CD4-positive, alpha-beta T cell treated with Interleukin-15 for 4 hours (primary cell): Measurements from ENCODE around the gene MAN2B2.

Source experiments
- DNase-seq: peaks from one replicate; pipeline ENCODE4 v3.0.0-alpha.2; 2020; ENCODE audit warnings: low spot score

Gene MAN2B2

DNA sequence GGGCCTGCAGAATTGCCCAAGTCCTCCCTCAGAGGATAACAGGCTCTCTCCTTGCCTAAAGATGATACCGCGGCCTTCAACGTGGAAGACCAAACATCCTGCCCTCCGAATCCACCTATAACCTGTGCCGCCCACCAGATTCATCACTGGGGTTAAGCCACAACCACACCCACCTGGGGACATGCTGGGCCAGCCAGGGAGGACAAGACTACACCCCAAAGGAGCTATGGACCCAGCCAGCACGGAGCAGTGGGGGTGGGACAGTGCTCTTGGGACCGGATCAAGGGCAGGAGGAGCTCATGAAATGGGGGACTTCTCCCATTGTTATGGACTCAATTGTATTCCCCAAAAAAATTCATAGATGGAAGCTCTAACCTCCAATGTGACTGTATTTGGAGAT lies 6.8 kb upstream of the MAN2B2 start:
- DNase-seq = no peak

DNA sequence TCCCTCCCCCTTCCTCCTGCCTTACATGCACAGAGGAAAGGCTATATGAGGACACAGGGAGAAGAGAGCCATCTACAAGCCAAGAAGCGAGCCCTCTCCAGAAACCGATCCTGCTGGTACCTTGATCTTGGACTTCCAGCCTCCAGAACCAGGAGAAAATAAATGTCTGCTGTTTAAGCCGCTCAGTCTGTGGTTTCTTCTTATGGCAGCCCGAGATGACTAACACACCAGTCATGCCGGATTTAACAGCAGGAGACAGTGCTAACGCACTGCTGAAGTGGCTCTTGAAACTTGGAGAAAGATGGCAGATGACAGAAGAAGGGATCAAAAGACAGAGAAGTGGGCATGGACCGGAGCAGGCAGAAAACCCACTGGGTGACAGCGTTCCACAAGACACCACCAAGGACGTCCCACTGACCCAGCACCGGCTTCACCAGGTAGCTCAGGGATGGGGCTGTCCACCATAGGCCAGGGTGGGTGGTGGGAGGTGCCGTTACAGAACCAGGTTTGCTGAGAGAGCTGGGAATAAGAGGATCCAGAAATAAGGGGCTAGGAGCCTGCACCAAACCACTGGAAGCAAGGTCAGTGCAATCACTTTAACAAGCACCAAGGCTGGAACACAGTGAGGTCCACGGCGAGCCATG lies 6.2 kb upstream of the MAN2B2 start:
- no peak for DNase-seq

DNA sequence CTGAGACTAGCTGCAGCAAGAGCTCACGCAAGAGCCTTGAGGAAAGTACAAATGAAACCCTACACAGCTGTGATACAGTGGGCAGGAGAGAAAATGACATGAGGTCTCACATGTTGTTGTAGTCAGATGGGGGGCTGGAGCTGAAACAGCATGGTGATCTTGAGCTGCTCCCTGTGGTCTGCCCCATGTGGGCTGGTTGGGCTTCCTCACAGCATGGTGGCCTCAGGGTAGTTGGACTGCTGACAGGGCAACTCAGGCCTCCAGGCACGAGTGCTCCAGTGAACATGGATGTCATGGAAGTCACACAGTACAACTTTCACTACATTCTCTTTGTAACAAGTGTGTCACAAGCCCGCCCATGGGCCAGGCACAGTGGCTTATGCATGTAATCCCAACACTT lies 3.4 kb upstream of the MAN2B2 start:
- DNase-seq = no peak

DNA sequence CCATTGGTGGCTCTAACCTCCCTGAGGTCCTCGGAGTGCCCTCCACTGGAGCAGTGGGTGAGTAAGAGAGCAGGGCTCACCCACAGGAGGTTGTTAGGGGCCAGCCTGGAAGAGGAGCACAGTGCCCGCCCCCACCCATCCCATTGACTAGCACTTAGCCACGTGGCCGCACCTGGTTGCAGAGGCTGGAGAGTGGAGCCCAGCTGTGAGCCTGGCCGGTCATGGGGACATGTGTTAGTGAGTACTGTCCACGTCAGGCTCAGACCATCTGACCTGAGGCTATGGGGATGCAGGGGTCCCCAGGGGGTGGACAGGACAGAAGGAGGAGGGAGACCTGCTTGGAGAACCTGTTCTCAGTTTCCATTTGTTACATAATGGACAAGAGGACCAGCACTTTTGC lies 1.4 kb upstream of the MAN2B2 start:
- no peak for DNase-seq

DNA sequence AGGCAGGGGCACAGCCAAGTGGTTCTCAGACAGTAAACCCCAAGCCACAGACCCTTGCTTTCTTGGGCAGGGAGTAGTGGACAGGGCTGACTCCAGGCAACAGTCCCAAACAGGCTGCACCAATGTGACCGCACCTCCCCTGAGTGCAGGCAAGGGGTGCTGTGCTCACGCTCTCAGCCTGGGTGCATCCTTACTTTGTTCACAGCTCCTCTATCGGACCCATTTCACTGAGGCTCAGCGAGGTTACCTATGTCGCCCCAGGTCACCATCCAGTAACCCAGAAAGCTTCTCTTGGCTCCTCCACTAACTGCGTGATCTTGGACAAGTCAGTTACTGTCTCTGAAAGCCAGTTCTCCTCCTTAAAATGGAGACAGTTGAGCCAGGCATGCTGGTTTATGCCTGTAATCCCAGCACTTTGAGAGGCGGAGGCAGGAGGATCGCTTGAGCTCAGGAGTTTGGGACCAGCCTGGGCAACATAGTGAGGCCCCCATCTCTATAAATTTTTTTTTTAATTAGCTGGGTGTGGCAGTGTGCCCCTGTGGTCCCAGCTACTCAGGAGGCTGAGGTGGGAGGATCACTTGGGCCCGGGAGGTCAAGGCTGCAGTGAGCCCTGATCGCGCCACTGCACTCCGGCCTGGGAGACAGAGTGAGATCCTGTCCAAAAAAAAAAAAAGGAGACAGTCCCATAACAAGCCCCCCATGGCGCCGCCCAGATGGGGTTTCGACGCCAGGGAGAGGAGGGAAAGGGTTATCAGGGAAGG lies 823 bp upstream of the MAN2B2 start:
- DNase-seq = no peak

DNA sequence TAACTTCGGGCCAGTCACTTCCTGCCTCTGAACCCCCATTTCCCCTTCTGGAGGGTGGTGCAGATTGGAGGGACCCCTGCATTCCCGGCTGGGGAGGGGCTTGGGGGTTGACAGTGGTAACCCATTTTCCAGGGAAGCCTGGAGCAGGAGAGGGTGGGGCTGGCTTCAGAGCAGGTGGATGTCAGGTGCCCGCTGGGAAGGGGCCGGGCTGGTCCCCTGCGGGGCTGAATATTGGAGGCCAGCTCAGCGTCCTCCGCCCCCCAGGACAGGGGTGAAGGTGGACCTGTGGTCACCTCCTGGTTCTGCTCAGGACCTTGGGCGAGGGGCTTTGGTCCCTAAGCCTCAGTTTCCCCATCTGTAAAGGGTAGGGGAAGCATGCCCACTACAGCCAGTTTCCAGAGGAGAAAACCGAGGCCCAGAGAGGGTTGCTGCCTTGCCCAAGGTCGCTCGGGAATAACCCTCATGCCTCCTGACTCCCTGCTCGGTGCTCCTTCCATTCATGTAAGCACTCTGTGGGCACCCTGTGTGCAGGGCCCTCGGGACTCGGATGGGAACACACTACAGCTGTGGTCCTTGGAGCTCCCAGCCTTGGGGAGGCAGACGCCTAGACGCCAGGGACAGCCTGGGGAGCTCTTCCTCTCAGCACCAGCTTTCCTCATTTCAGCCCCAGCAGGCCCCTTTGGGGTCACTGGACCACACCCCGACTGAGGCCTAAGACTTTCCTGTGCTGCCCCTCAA lies 683 bp downstream of the MAN2B2 start:
- DNase-seq = no peak

DNA sequence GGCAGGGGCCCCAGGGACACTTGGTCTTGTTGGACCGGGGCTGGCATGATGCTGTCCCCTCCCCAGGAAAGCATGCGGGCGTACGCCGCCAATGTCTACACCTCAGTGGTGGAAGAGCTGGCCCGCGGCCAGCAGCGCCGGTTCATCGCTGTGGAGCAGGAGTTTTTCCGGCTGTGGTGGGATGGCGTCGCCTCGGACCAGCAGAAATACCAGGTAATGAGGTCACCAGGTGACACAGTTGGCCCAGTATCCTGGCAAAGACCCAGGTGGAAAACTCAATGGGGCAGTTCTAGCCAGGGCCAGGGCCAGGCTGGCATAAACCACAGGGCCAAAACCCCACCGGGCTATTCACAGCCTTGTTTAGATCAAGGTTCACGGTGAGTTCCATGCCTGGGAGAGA lies 1.5 kb downstream of the MAN2B2 start:
- no peak for DNase-seq

DNA sequence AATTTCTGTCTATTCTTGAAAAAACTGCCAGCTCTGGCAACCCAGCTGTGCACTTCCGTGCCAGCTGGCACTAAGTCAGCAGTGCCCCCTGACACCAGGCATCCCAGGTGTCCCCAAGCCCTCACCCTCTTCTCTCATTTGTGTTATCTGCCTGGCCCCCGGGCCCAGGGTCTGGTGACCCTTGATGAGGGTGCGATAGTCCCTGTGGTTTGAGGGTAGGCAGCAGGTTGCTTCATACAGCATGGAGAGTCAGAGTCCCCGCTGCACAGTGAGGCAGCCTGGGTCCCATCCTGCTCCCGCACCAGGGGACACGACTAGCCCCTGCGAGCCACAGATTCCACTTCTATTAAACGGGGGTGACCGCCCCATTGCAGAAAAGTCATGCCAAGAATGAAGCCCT lies 1.9 kb downstream of the MAN2B2 start:
- DNase-seq = no peak

DNA sequence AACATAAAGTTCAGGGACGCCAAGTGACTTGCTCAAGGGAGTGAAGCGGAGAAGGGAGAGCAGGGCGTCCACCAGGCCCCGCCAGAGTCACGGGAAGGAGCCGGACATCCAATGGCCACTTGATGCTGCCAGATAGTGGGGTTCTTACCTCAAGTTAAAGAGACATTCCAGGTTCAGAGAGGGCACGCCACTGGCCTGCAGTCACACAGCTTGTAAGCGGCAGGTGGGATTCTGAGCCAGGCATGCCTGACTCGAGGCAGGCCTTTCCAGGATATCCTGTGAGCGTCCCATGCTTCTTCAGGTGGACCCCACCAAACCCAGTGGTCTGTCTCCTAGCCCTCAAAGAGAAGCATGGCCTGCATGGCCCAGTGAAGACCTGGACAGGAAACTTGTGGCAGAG lies 2.4 kb downstream of the MAN2B2 start:
- DNase-seq = no peak

DNA sequence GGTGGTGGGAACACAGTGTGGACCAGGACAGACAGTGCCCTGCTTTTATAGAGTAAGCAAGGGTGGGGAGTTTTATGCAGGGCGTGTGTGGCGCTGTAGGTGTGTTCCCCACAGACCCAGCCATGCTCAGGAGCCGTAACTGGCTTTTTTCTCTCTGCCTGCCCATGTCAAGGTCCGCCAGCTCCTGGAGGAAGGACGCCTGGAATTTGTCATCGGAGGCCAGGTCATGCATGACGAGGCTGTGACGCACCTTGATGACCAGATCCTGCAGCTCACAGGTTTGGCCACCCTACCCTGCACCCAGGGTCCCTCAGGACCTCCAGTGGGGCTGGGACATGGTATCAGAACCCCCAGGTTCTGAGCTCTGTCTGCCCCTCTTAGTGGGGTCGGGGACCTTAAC lies 3.2 kb downstream of the MAN2B2 start:
- no peak for DNase-seq

DNA sequence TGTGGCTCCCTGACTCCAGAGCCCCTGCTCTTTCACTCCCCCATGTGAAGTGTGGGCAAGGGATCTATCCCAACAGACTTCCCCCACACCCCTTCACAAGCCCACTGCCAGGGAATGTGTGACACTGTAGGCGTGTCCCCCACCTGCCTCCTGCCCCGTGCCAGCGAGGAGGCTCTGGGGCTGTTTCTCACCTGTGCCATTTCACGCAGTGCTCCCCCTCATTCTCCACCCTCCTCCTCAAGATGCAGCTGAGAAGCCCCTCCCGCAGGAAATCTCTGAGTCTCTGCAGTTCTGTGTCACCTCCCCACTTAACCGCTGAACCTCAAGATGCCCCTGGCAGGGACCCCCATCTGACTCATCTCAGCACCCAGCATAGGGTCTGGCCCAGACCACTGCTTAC lies 5.4 kb downstream of the MAN2B2 start:
- no peak for DNase-seq

DNA sequence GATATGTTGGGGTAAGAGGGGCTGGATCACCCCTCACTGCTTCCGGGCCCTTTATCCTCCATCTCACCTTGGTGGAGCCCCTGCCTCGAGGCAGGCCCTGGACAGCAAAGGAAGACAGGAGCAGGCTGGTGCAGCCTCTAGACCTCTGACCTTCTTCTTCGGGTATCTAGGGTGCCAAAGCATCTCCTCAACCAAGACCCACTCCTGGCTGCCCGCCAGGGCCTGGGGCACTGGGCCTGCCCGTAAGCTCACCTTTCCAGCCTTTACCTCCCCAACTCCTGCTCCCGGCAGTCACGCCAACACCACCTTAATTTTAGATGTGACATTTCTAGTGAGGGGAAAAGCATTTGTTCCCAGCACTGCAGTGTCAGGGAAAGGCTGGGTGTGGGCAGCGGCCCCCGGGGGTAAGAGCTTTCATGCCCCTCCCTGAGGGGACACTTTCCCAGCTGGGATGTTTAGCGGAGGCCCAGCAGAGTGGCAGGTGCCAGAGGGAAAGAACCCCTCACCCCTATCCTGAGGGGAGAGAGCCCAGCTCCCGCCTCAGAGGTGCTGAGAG lies 6.7 kb downstream of the MAN2B2 start:
- DNase-seq = no peak

DNA sequence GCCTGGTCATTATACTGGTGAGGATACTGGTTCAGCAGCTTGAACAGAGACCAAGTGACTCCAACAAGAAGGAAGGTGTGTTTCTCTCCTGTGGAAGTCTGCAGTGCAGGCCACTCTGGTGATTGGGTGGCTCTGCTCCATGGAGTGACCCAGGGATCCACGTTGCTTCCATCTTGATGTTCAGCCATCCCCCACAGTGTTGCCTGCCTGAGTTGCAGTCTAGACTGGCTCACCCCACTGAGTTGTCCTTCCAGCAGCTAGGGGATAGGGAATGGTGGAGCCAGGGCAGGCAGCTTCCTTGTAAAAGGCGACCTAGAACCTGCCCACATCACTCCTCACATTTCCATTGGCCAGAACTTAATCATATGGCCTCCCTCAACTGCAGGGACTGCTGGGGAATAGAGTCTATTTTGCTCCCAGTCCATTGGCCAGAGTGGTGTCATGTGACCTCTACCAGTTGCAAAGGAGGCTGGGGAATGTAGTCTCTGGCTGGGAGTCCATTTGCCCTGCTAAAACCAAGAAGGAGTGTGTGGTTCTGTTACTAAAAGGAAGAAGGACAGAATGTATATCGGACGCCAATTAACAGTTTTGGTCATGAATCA lies 8.0 kb downstream of the MAN2B2 start:
- DNase-seq = no peak

DNA sequence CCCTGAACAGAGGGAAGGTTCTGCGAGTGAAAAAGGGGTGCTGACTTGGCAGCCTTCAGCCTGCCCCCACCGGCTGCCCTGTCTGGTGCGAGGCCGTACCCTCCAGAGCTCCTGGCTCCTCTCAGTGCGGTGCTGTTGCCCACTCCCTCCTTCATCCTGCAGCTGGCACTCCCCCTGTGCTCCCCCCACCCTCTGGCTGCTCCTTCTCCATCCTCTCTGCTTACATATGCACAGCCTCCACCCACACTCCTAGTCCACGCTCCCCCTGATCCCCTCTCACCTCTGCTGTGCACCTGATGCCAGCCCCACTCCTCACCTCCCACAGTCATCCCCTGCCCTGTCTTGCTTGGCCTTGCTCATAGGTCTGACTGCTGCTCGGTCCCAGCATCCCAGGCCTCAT lies 9.9 kb downstream of the MAN2B2 start:
- DNase-seq = no peak

DNA sequence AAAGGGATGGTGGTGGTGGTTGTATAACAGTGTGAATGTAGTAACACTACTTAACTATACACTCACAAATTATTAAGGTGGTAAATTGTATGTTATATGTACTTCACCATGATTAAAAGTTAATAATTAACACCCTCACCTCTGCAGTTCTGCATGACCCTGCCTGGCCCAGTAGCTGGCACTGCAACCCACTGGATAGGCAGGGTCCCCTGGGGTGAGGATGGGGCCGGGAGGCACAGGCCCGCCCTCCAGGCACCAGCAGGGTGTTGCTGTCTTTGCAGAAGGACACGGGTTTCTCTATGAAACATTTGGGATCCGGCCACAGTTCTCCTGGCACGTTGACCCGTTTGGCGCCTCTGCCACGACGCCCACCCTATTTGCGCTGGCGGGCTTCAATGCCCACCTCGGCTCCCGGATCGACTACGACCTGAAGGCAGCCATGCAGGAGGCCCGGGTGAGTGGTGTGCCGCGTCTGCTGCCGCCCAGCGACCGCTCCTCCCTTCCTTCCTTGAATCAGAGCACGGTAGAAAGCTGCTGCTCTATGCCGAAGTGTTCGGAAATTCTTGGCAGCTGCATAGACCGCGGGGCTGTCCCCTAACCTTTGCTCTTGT lies 11.8 kb downstream of the MAN2B2 start:
- no peak for DNase-seq

DNA sequence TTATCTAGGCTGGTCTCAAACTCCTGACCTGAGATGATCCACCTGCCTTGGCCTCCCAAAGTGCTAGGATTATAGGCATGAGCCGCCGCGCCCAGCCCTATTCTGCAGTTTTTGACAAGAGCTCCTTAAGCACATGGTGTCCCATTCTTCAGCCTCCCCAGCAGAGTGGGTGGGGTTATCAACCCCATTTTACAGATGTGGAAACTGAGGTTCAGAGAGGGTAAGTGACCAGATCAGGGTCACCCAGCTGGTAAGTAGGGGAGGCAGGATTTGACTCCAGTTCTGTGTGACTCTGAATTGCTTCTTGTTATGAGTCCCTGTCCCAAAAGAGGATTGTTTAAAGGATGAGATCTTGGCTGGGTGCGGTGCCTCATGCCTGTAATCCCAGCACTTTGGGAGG lies 14.5 kb downstream of the MAN2B2 start:
- no peak for DNase-seq

DNA sequence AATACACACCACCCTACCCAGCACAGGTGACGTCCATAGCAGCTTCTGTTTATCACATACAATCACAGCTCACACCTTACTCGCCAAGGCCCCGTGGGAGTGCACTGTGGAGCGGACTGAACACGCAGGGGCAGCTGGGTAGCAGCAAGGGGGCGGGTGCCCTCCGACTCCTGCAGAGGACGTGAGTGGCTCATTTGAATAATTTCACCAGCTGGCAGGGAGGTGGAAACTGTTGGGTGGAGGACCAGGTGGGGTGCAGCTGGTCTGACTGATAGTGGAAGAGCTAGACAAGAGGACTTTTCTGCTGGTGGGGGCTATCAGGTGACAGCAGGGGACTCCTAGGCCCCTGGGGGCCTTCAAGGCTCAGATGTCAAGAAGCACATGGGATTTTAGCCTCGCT lies 16.3 kb downstream of the MAN2B2 start:
- no peak for DNase-seq

DNA sequence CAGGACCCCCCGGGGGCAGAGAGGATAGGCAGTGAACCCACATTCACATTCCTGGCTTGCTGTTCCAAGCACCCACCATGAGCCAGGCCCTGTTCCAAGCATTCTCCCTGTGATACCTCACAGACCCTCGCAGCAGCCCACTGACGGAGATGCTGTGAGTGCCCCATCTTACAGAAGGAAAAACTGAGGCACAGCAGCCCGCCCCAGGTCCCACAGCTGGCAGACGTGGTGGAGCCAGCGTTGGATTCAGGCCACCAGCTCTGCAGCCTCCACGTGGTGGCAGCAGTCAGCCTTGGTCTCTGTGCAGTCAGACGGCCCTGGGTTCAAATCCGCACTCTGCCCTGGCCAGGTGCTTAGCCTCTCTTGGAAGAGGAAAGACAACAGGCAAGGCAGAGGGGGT lies 16.8 kb downstream of the MAN2B2 start:
- no peak for DNase-seq

DNA sequence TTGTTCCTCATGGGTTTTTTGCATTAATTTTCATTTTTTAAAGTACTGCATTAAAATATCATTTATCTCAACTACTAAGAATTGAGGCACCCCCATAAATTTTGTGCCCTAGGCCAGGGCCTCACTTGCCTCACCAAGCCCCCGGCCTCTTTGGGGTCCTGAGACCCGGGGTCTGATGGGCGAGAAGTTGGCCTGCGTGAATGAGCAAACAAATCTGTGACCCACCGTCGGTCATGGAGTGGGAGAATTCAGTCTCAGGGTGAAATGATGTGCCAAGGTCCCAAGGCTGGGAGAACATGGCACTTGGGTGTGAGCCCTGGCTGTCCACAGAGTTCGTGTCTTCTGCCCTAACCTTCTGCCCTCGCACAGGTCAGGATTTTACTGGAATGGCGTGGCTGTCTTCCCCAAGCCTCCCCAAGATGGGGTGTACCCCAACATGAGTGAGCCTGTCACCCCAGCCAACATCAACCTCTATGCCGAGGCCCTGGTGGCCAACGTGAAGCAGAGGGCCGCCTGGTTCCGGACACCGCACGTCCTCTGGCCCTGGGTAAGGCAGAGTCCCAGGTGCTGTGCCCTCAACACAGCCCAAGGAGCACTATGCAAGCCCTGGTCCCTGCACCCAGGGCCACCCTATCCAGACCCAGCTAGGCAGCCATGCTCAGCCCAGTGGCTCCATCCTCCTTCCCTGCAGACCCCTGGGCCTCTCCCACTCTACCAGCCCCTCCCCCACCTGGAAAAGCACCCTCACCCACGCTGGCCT lies 18.0 kb downstream of the MAN2B2 start:
- no peak for DNase-seq

DNA sequence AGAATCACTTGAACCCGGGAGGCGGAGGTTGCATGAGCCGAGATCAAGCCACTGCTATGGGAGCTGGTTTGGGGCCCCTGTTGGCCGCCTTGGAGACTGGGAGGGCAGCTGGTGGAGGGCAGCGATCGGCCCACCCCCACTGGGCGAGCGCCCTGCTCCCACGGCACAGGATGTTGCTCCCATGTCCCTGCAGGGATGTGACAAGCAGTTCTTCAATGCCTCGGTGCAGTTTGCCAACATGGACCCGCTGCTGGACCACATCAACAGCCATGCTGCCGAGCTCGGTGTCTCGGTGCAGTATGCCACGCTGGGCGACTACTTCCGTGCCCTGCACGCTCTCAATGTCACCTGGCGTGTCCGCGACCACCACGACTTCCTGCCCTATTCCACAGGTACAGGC lies 19.4 kb downstream of the MAN2B2 start:
- no peak for DNase-seq

DNA sequence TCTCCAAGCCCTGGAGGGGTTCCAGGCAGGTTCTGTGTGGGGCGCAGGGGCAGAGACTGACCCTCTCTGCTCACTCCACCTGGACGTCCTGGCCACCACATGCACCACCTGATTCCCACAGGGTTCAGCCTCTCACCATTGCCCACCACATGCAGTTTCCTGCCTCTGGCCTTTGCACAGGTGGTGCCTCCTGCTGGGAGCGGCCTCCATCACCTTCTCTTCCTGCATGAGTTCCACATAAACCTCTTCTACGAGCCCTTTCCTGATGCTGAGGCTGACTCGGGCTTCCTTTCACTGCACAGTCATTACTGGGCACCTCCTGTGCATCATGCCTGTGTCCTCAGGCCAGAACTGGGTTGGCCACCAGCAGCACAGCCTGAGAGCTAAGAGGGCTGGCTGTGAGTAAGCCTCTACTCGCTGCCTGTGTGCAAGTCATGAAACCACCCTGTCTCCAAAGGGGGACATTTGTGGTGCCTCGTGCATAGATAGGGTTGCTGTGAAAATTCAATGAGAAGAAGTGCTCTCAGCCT lies 19.9 kb downstream of the MAN2B2 start:
- DNase-seq = no peak
